A549 (cell line): ENCODE results near the gene PCNX3.

ENCODE experiments used
- CTCF ChIP-seq: fragments of >200 bp; sonication (Bioruptor Twin); formaldehyde crosslinking; IDR thresholded peaks from 3 replicates; pipeline ENCODE4 v1.5.1; 2016
- ELK1 ChIP-seq: fragments of 150-350 bp; IDR thresholded peaks from 2 replicates; pipeline ENCODE4 v1.6.1; 2014; ENCODE audit warnings: low read depth, mild to moderate bottlenecking, low read length
- MAX ChIP-seq: IDR thresholded peaks from 2 replicates; pipeline ENCODE4 v1.6.1; 2012
- RNF2 ChIP-seq: fragments of 200-600 bp; sonication (generic); IDR thresholded peaks from 2 replicates; pipeline ENCODE4 v1.6.1; 2016; ENCODE audit warnings: low read depth, mild to moderate bottlenecking, antibody characterized with exemption, moderate library complexity, borderline replicate concordance

GRCh38 chr11:65611028-65611757 is 4.4 kb upstream of the PCNX3 start:
- TF ChIP-seq ELK1 (no peak), CTCF (no peak), MAX (no peak), RNF2 (no peak)
